IMR-90 (cell line): ENCODE results near the gene RARRES2. TPM values are rescaled to one million over a fixed set of nuclear protein-coding genes. Genes with fewer than 3 reads are reported as not detected.

ENCODE experiments used
- ATAC-seq: fragments of 200-7000 bp; cut with Tn5 transposase; 2 replicates; pipeline ENCODE4 v1.9.1; 2020; ENCODE audit warnings: low read depth, mild to moderate bottlenecking, moderate library complexity
- BruUV-seq: library from RNA; stranded (reverse); fragments of 400-500 nt; replicated peaks from 2 replicates; lab custom pipeline; 2021; lab: Mats Ljungman, UMichigan
- CTCF ChIA-PET: fragments of 300-600 bp; formaldehyde crosslinking; extraction: SDS; loops from one replicate; lab custom pipeline; 2021; ENCODE audit warnings: antibody characterized with exemption; lab: Yijun Ruan, JAX
- POLR2A ChIA-PET: fragments of 300-600 bp; sonication (Branson Sonifier 250); formaldehyde crosslinking; loops from one replicate; lab custom pipeline; 2022; ENCODE audit warnings: antibody characterized with exemption; ENCODE audit not compliant: unreplicated experiment; lab: Charles Lee
- DNase-seq: peaks from one replicate; pipeline ENCODE4 v3.0.0; 2013
- H2AFZ ChIP-seq: replicated peaks from 2 replicates; pipeline ENCODE3; 2013; ENCODE audit warnings: low read length, mild to moderate bottlenecking; ENCODE audit not compliant: poor library complexity
- H2AK5ac ChIP-seq: 2 replicates; pipeline ENCODE4 v1.6.1; 2013; ENCODE audit warnings: low read depth, low read length, inconsistent platforms
- H2AK9ac ChIP-seq: replicated peaks from 2 replicates; pipeline ENCODE3; 2013; ENCODE audit warnings: mild to moderate bottlenecking, low read depth, low read length, moderate library complexity; ENCODE audit not compliant: poor library complexity
- H2BK120ac ChIP-seq: 2 replicates; pipeline ENCODE4 v1.6.1; 2013; ENCODE audit warnings: low read depth, low read length, inconsistent platforms
- H2BK15ac ChIP-seq: 3 replicates; pipeline ENCODE4 v1.6.1; 2013; ENCODE audit warnings: low read depth, low read length, inconsistent platforms
- H2BK20ac ChIP-seq: 2 replicates; pipeline ENCODE4 v1.6.1; 2013; ENCODE audit warnings: low read depth, mild to moderate bottlenecking, inconsistent platforms, low read length, moderate library complexity
- H2BK5ac ChIP-seq: 2 replicates; pipeline ENCODE4 v1.6.1; 2013; ENCODE audit warnings: mild to moderate bottlenecking, low read depth, low read length, inconsistent platforms; ENCODE audit not compliant: poor library complexity, severe bottlenecking
- H3K14ac ChIP-seq: replicated peaks from 2 replicates; pipeline ENCODE4 v1.6.1; 2013; ENCODE audit warnings: low read depth, low read length, inconsistent platforms
- H3K18ac ChIP-seq: 2 replicates; pipeline ENCODE4 v1.6.1; 2013; ENCODE audit warnings: low read depth, low read length, control low read depth
- H3K23ac ChIP-seq: 2 replicates; pipeline ENCODE4 v1.6.1; 2013; ENCODE audit warnings: low read depth, low read length, inconsistent platforms
- H3K27ac ChIP-seq: 2 replicates; pipeline ENCODE4 v1.5.1; 2013; ENCODE audit warnings: mild to moderate bottlenecking, control low read depth, low read length; ENCODE audit not compliant: insufficient read depth
- H3K27me3 ChIP-seq: 2 replicates; pipeline ENCODE4 v1.6.1; 2013; ENCODE audit warnings: low read length; ENCODE audit not compliant: control insufficient read depth, insufficient read depth
- H3K36me3 ChIP-seq: 2 replicates; pipeline ENCODE4 v1.6.1; 2013; ENCODE audit warnings: low read length, mixed read lengths; ENCODE audit not compliant: control insufficient read depth, insufficient read depth
- H3K4ac ChIP-seq: 2 replicates; pipeline ENCODE4 v1.6.1; 2013; ENCODE audit warnings: low read depth, low read length, inconsistent platforms
- H3K4me1 ChIP-seq: 2 replicates; pipeline ENCODE4 v1.6.1; 2013; ENCODE audit warnings: low read length, mixed read lengths; ENCODE audit not compliant: control insufficient read depth, insufficient read depth
- H3K4me2 ChIP-seq: 2 replicates; pipeline ENCODE4 v1.6.1; 2013; ENCODE audit warnings: low read depth, mild to moderate bottlenecking, control low read depth, low read length, moderate library complexity
- H3K4me3 ChIP-seq: 2 replicates; pipeline ENCODE4 v1.5.1; 2013; ENCODE audit warnings: low read depth, mild to moderate bottlenecking, control low read depth, low read length, moderate library complexity; ENCODE audit not compliant: insufficient read depth
- H3K56ac ChIP-seq: 2 replicates; pipeline ENCODE4 v1.6.1; 2013; ENCODE audit warnings: low read length, inconsistent platforms; ENCODE audit not compliant: insufficient read depth; ENCODE audit errors: extremely low read depth
- H3K79me1 ChIP-seq, 2 experiments: 2 replicates each; pipeline ENCODE4 v1.6.1; 2013; ENCODE audit warnings: low read length in 2 of 2, inconsistent platforms in 1 of 2, low read depth in 1 of 2
- H3K9ac ChIP-seq: 2 replicates; pipeline ENCODE4 v1.6.1; 2013; ENCODE audit warnings: low read depth, low read length, control low read depth
- H3K9me1 ChIP-seq: 2 replicates; pipeline ENCODE4 v1.6.1; 2013; ENCODE audit warnings: low read length, inconsistent platforms; ENCODE audit not compliant: insufficient read depth
- H3K9me3 ChIP-seq: 2 replicates; pipeline ENCODE4 v1.6.1; 2013; ENCODE audit warnings: low read length; ENCODE audit not compliant: control insufficient read depth, insufficient read depth
- H4K20me1 ChIP-seq: 2 replicates; pipeline ENCODE4 v1.6.1; 2013; ENCODE audit warnings: low read length, inconsistent platforms; ENCODE audit not compliant: insufficient read depth
- H4K5ac ChIP-seq: 2 replicates; pipeline ENCODE4 v1.6.1; 2013; ENCODE audit warnings: mild to moderate bottlenecking, low read depth, low read length, control low read depth
- H4K8ac ChIP-seq, 2 experiments: 2 replicates each; pipeline ENCODE4 v1.6.1; 2013; ENCODE audit warnings: low read depth in 2 of 2, low read length in 2 of 2, control low read depth in 1 of 2, inconsistent platforms in 1 of 2
- H4K91ac ChIP-seq: 2 replicates; pipeline ENCODE4 v1.6.1; 2013; ENCODE audit warnings: low read depth, low read length, inconsistent platforms; ENCODE audit not compliant: insufficient read depth
- CEBPB ChIP-seq: IDR thresholded peaks from 2 replicates; pipeline ENCODE4 v1.6.1; 2012; ENCODE audit warnings: low read depth, low read length, improper control_type of control experiment
- CHD1 ChIP-seq: IDR thresholded peaks from 2 replicates; pipeline ENCODE4 v1.6.1; 2012; ENCODE audit warnings: low read depth, low read length, improper control_type of control experiment
- CTCF ChIP-seq: conservative IDR thresholded peaks from 2 replicates; pipeline ENCODE4 v1.5.1; 2012; ENCODE audit warnings: mild to moderate bottlenecking, low read depth, low read length, improper control_type of control experiment
- ELK1 ChIP-seq: fragments of 150-350 bp; IDR thresholded peaks from 2 replicates; pipeline ENCODE4 v1.6.1; 2016; ENCODE audit warnings: low read depth, mild to moderate bottlenecking, low read length, moderate library complexity, borderline replicate concordance
- FOS ChIP-seq: fragments of 150-350 bp; IDR thresholded peaks from 2 replicates; pipeline ENCODE4 v1.6.1; 2016; ENCODE audit warnings: low read depth, low read length
- MAZ ChIP-seq: IDR thresholded peaks from 2 replicates; pipeline ENCODE4 v1.6.1; 2012; ENCODE audit warnings: low read depth, mild to moderate bottlenecking, low read length, improper control_type of control experiment, moderate library complexity, borderline replicate concordance
- MXI1 ChIP-seq: IDR thresholded peaks from 2 replicates; pipeline ENCODE4 v1.6.1; 2012; ENCODE audit warnings: low read depth, mild to moderate bottlenecking, low read length, moderate library complexity, borderline replicate concordance
- NFE2L2 ChIP-seq: fragments of 150-350 bp; IDR thresholded peaks from 2 replicates; pipeline ENCODE4 v1.6.1; 2016; ENCODE audit warnings: low read depth, mild to moderate bottlenecking, low read length
- POLR2A ChIP-seq: IDR thresholded peaks from 2 replicates; pipeline ENCODE4 v1.6.1; 2012; ENCODE audit warnings: mild to moderate bottlenecking, low read depth, low read length
- RAD21 ChIP-seq: IDR thresholded peaks from 2 replicates; pipeline ENCODE4 v1.6.1; 2012; ENCODE audit warnings: low read length, improper control_type of control experiment
- RFX5 ChIP-seq: IDR thresholded peaks from 2 replicates; pipeline ENCODE4 v1.8.0; 2012; ENCODE audit warnings: low read depth, mild to moderate bottlenecking, low read length, moderate library complexity
- SMC3 ChIP-seq: fragments of 150-350 bp; IDR thresholded peaks from 2 replicates; pipeline ENCODE4 v1.6.1; 2016; ENCODE audit warnings: low read depth, mild to moderate bottlenecking, antibody characterized with exemption, low read length, moderate library complexity
- USF2 ChIP-seq: fragments of 150-350 bp; IDR thresholded peaks from 2 replicates; pipeline ENCODE4 v1.6.1; 2017; ENCODE audit warnings: mild to moderate bottlenecking, antibody characterized with exemption, low read length, low read depth
- WGBS, 2 experiments: methylation state at CpG; one replicate each; pipeline versions ENCODE4 v1.1.5 to v1.1.7; 2013; ENCODE audit warnings: missing lambda C conversion rate in 2 of 2; ENCODE audit not compliant: insufficient read length in 1 of 2; ENCODE audit errors: extremely low coverage in 2 of 2; 5-methylcytosine and 5-hydroxymethylcytosine counted together
- dilution Hi-C: fragments of 300-500 bp; cut with HindIII; formaldehyde crosslinking; loops from one replicate; pipeline ENCODE4 v1.14.3; 2018; ENCODE audit warnings: low sequenced_read_pairs; ENCODE audit not compliant: unreplicated experiment
- in situ Hi-C: fragments of 300-500 bp; cut with MboI; formaldehyde crosslinking; loops from 3 replicates; pipeline ENCODE4 v1.14.3; 2019; ENCODE audit warnings: low sequenced_read_pairs, inconsistent platforms, mixed read lengths
- intact Hi-C: fragments of 100-400 bp; cut with micrococcal nuclease; formaldehyde crosslinking; loops from 2 replicates; pipeline ENCODE4 v1.10.0; 2022
- polyA plus RNA-seq, 3 experiments: library from polyadenylated mRNA; depleted of rRNA; stranded (reverse); fragments of >200 nt; gene quantifications; 2 replicates each; pipeline ENCODE4 v1.2.3, GENCODE V29; 2012; ENCODE audit warnings: low replicate concordance in 1 of 3
- total RNA-seq: library from RNA; depleted of rRNA; stranded (reverse); fragments of >200 nt; gene quantifications from 2 replicates; pipeline ENCODE4 v1.2.3, GENCODE V29; 2012

RARRES2 gene
- total and polyA plus RNA-seq, 2 of the 4 experiments (the other 2 are of a cell fraction), result 1.6 TPM; not detected in 1

GRCh38 chr7:150379441-150380379 is 38.3 kb upstream of the RARRES2 start:
- peak overlapping the region; percentile 71 for H3K18ac ChIP-seq
- ATAC-seq, result peak; percentile 13
- H2AK9ac ChIP-seq, result peak overlapping the region; percentile 94
- peak overlapping the region; percentile 32 for H2BK120ac ChIP-seq
- H4K5ac ChIP-seq, result peak overlapping the region; percentile 79
- H2AFZ ChIP-seq, result peak overlapping the region; percentile 94
- H3K79me1 ChIP-seq, result peaks cover 19 to 48% of the 10 kb centered on the region in 2 experiments
- WGBS, 2 experiments, result 0% methylated on average over 15 of the region's 52 CpGs; no CpG with 5 or more reads in 1 of the 2 experiments
- peak overlapping the region; percentile 87 for H3K23ac ChIP-seq
- H3K4me3 ChIP-seq, result peak overlapping the region; percentile 93
- no peak for DNase-seq
- H3K56ac ChIP-seq, result peak overlapping the region; percentile 86
- H3K9me1 ChIP-seq, result peaks cover 16% of the 10 kb centered on the region; the same call in 1 of the 2 replicates
- peaks cover 10% of the 10 kb centered on the region for H3K4me1 ChIP-seq
- peak overlapping the region; percentile 96 for H3K9ac ChIP-seq
- H2BK20ac ChIP-seq, result no peak overlapping the region
- no peaks in the 10 kb centered on the region for H3K36me3 ChIP-seq
- peaks cover 7% of the 10 kb centered on the region; the same call in 1 of the 2 replicates for H4K20me1 ChIP-seq
- intact Hi-C loops (loop anchor here (2.0 kb wide), 1 partner anchor 41 kb away; no protein-coding TSS in a partner anchor), in situ Hi-C loops (no loop called here), dilution Hi-C loops (no loop called here)
- H3K14ac ChIP-seq, result peak overlapping the region; percentile 83
- peak overlapping the region; percentile 48 for H2BK5ac ChIP-seq
- peak overlapping the region; percentile 90 for H3K4ac ChIP-seq
- peak overlapping the region; percentile 85 for H2AK5ac ChIP-seq
- no peak overlapping the region for H2BK15ac ChIP-seq
- no peaks in the 10 kb centered on the region for H3K27me3 ChIP-seq
- H4K91ac ChIP-seq, result peak overlapping the region; percentile 91
- no TSS peak for BruUV-seq
- no peaks in the 10 kb centered on the region for H3K9me3 ChIP-seq
- peak overlapping the region; percentile 94 for H3K4me2 ChIP-seq
- CTCF ChIA-PET, result interaction anchor here (0.5 kb wide), 1 partner anchor 898 kb away, joined by 4 read pairs; no protein-coding TSS in a partner anchor
- H3K27ac ChIP-seq, result peak overlapping the region; percentile 77
- POLR2A ChIA-PET, result no interaction called here
- H4K8ac ChIP-seq, result peak overlapping the region; percentile 34 to 93
- TF ChIP-seq CTCF (no peak), USF2 (no peak), CEBPB (no peak), MAZ (no peak), ELK1 (no peak), POLR2A (no peak), RFX5 (no peak), SMC3 (no peak), FOS (no peak), CHD1 (no peak), RAD21 (no peak), NFE2L2 (no peak), MXI1 (no peak)
